HL-60 (cell line): Measurements from ENCODE around the gene TRAK2.

Source experiments
- GABPA ChIP-seq: IDR thresholded peaks from 2 replicates; pipeline ENCODE4 v1.6.1; 2012; ENCODE audit warnings: low read depth
- POLR2AphosphoS5 ChIP-seq: IDR thresholded peaks from 2 replicates; pipeline ENCODE4 v1.6.1; 2012; ENCODE audit warnings: low read depth
- SPI1 ChIP-seq: IDR thresholded peaks from 2 replicates; pipeline ENCODE4 v1.6.1; 2012; ENCODE audit warnings: low read depth, mild to moderate bottlenecking, borderline replicate concordance
- TF ChIP-seq, protein P1 (sequence below): IDR thresholded peaks from one replicate; pipeline ENCODE4 v1.5.1; 2011; ENCODE audit warnings: low read length, control low read depth, inconsistent platforms; ENCODE audit not compliant: insufficient read depth
- TF ChIP-seq, protein P2 (sequence below): IDR thresholded peaks from 2 replicates; pipeline ENCODE4 v1.6.1; 2012; ENCODE audit warnings: low read depth; ENCODE audit not compliant: insufficient replicate concordance

- TF ChIP-seq, protein P1, sequence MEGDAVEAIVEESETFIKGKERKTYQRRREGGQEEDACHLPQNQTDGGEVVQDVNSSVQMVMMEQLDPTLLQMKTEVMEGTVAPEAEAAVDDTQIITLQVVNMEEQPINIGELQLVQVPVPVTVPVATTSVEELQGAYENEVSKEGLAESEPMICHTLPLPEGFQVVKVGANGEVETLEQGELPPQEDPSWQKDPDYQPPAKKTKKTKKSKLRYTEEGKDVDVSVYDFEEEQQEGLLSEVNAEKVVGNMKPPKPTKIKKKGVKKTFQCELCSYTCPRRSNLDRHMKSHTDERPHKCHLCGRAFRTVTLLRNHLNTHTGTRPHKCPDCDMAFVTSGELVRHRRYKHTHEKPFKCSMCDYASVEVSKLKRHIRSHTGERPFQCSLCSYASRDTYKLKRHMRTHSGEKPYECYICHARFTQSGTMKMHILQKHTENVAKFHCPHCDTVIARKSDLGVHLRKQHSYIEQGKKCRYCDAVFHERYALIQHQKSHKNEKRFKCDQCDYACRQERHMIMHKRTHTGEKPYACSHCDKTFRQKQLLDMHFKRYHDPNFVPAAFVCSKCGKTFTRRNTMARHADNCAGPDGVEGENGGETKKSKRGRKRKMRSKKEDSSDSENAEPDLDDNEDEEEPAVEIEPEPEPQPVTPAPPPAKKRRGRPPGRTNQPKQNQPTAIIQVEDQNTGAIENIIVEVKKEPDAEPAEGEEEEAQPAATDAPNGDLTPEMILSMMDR, result no peak
- TF ChIP-seq POLR2AphosphoS5 (no peak), SPI1 (no peak), GABPA (no peak)
- TF ChIP-seq, protein P2, sequence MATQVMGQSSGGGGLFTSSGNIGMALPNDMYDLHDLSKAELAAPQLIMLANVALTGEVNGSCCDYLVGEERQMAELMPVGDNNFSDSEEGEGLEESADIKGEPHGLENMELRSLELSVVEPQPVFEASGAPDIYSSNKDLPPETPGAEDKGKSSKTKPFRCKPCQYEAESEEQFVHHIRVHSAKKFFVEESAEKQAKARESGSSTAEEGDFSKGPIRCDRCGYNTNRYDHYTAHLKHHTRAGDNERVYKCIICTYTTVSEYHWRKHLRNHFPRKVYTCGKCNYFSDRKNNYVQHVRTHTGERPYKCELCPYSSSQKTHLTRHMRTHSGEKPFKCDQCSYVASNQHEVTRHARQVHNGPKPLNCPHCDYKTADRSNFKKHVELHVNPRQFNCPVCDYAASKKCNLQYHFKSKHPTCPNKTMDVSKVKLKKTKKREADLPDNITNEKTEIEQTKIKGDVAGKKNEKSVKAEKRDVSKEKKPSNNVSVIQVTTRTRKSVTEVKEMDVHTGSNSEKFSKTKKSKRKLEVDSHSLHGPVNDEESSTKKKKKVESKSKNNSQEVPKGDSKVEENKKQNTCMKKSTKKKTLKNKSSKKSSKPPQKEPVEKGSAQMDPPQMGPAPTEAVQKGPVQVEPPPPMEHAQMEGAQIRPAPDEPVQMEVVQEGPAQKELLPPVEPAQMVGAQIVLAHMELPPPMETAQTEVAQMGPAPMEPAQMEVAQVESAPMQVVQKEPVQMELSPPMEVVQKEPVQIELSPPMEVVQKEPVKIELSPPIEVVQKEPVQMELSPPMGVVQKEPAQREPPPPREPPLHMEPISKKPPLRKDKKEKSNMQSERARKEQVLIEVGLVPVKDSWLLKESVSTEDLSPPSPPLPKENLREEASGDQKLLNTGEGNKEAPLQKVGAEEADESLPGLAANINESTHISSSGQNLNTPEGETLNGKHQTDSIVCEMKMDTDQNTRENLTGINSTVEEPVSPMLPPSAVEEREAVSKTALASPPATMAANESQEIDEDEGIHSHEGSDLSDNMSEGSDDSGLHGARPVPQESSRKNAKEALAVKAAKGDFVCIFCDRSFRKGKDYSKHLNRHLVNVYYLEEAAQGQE, result no peak
Measured at GRCh38 chr2:201327678-201328077, 123.6 kb downstream of the TRAK2 start.
